ENCODE measurements around the gene TMEM200B.

- TF ChIP-seq CTCF (conservative IDR thresholded peaks at IDR 0.05; ENCODE audit: low read depth, low read length) (no peak), EZH2 (IDR thresholded peaks at IDR 0.05; ENCODE audit: borderline replicate concordance, low read depth, low read length, poor library complexity, severe bottlenecking) (no peak)
Measured at GRCh38 chr1:29083317-29084195, 40.1 kb downstream of the TMEM200B start.
